HUES64 (cell line): ENCODE measurements around the gene ZNF121. TPM values are rescaled to one million over a fixed set of nuclear protein-coding genes. Genes with fewer than 3 reads are reported as not detected.

Source experiments
- H3K27ac ChIP-seq: 2 replicates; pipeline ENCODE4 v1.7.0; 2013; ENCODE audit warnings: low read depth, low read length, inconsistent platforms
- H3K27me3 ChIP-seq: 2 replicates; pipeline ENCODE4 v1.6.1; 2013; ENCODE audit warnings: mild to moderate bottlenecking, low read length; ENCODE audit not compliant: insufficient read depth
- H3K36me3 ChIP-seq: 2 replicates; pipeline ENCODE4 v1.6.1; 2013; ENCODE audit warnings: mild to moderate bottlenecking, low read length; ENCODE audit not compliant: insufficient read depth
- H3K4me1 ChIP-seq: 2 replicates; pipeline ENCODE4 v1.6.1; 2013; ENCODE audit warnings: mild to moderate bottlenecking, low read length, moderate library complexity; ENCODE audit not compliant: insufficient read depth
- H3K4me3 ChIP-seq: 2 replicates; pipeline ENCODE4 v1.5.1; 2013; ENCODE audit warnings: mild to moderate bottlenecking, low read length, moderate library complexity
- H3K9ac ChIP-seq: 2 replicates; pipeline ENCODE4 v1.6.1; 2013; ENCODE audit warnings: mild to moderate bottlenecking, low read depth, low read length
- H3K9me3 ChIP-seq: 2 replicates; pipeline ENCODE4 v1.6.1; 2013; ENCODE audit warnings: low read depth, low read length; ENCODE audit not compliant: insufficient read depth
- WGBS: fragments of 150-250, 120-280 bp; methylation state at CpG from one replicate; pipeline ENCODE4 v1.1.7; 2013; ENCODE audit warnings: missing lambda C conversion rate; 5-methylcytosine and 5-hydroxymethylcytosine counted together
- polyA plus RNA-seq, 2 experiments: library from polyadenylated mRNA; stranded (reverse); fragments of 50-300 nt; gene quantifications; one replicate each; pipeline ENCODE4 v1.2.3, GENCODE V29; 2013

The ZNF121 gene
- 47.9 TPM for polyA plus RNA-seq (2013, experiment 1 of 2)
- polyA plus RNA-seq (2013, experiment 2 of 2): 51.3 TPM

- Histone ChIP-seq H3K4me3 (peak within 1 kb of the TSS; percentile 99), H3K27ac (peak within 1 kb of the TSS; percentile 99), H3K9ac (peak within 1 kb of the TSS; percentile 99), H3K36me3 (peaks cover 33% of the 10 kb centered on the region), H3K4me1 (peaks cover 18% of the 10 kb centered on the region), H3K27me3 (no peaks in the 10 kb centered on the region), H3K9me3 (peaks cover 5% of the 10 kb centered on the region)
- under 1% methylated on average over 51 of the region's 51 CpGs for WGBS
These were observed at the start of gene ZNF121 for GRCh38 chr19:9584073-9584833. Gene ZNF121 (minus strand): TSS chr19:9584504. CDS start chr19:9568097, 16,407 bp downstream.

GRCh38 chr19:9627856-9628255 lies 43.6 kb upstream of the ZNF121 start:
- H3K9me3 ChIP-seq: no peaks in the 10 kb centered on the region
- no peaks in the 10 kb centered on the region for H3K27me3 ChIP-seq
- H3K27ac ChIP-seq: no peak overlapping the region
- H3K36me3 ChIP-seq: peaks cover 11% of the 10 kb centered on the region
- no peaks in the 10 kb centered on the region for H3K4me1 ChIP-seq
- 100% methylated on average over 2 of the region's 2 CpGs for WGBS
- H3K4me3 ChIP-seq: no peak overlapping the region
- no peak overlapping the region for H3K9ac ChIP-seq

DNA sequence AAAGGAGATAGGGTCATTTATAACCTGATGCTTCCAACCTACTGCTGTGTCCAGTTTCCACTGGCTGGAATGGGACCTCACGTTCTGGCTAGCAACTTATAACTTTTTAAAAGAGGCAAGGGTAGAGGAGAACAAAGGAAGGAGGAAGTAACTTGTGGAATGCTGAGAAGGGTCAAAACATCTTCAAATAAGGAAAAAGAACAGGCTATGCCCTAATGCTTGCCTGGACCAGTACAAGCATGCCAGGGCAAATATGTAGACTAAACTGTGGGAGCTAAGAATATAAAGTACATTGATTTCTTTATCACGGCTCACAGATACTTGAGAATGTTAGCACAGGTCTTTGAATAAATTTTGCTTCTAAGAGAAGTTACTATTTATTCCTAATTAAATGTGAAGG lies 38.2 kb upstream of the ZNF121 start:
- Histone ChIP-seq H3K27ac (no peak overlapping the region), H3K4me3 (no peak overlapping the region), H3K9ac (peak overlapping the region; percentile 53; the same call in 1 of the 2 replicates)

DNA sequence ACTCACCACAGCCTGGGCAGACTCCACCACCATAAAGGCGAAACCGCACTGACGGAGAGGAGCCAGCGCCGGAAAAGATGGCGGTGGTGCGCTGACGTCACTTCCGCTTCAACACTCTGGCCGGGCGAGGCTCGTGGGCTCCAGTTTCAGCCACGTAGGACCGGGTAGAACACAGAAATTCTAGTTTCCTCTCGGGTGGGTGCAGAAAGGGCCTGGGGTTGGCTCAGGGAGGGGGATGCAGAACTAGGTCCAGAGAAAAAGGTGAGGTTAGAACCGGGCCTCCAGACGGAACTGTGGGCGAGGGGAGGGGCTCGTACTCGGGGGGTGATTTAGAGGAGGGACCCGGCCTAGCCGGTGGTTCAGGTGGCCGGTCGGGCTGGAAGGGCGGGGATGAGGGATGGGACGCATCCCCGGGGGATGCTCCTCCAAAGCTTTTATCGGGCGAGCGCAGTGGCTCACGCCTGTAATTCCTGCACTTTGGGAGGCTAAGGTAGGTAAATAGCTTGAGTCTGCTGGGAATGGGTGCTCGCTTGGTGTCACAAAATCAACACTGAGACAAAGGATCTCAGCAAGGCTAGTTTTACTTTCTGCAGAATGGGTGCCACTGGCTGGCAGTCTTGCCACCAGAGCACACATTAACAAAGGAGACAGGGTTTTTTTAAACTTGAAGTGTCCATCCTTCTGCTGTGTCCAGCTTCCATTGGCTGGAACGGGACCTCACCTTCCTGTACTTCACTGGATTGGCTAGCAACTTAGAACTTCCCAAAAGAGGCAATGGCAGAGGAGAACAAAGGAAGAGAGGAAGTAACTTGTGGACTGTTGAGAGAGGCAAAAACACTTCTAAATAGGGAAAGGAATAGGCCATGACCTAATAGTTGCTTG lies 37.1 kb upstream of the ZNF121 start, which contains the start of gene ZNF561:
ZNF561 (minus strand) TSS at position 77 of the 882 bp plus-strand sequence. CDS start 1,776 bp downstream, outside the sequence.
- H3K4me1 ChIP-seq: peaks cover 9% of the 10 kb centered on the region; the same call in 1 of the 2 replicates
- 3% methylated on average over 33 of the region's 33 CpGs for WGBS
- H3K9ac ChIP-seq: peak within 1 kb of the TSS; percentile 99
- peaks cover 32% of the 10 kb centered on the region for H3K36me3 ChIP-seq
- peak within 1 kb of the TSS; percentile 98 for H3K27ac ChIP-seq
- peak within 1 kb of the TSS; percentile 78 for H3K4me3 ChIP-seq
- H3K9me3 ChIP-seq: no peaks in the 10 kb centered on the region
- no peaks in the 10 kb centered on the region for H3K27me3 ChIP-seq

More for the DNA sequence above, 38.2 kb upstream of the ZNF121 start:
- no peaks in the 10 kb centered on the region for H3K9me3 ChIP-seq
- H3K27me3 ChIP-seq: no peaks in the 10 kb centered on the region
- H3K4me1 ChIP-seq: peaks cover 9% of the 10 kb centered on the region; the same call in 1 of the 2 replicates
- peaks cover 21% of the 10 kb centered on the region for H3K36me3 ChIP-seq
- 92% methylated on average over 2 of the region's 2 CpGs for WGBS

- Histone ChIP-seq H3K4me3 (peak overlapping the region; percentile 78), H3K36me3 (peaks cover 38% of the 10 kb centered on the region), H3K9me3 (no peaks in the 10 kb centered on the region), H3K27me3 (no peaks in the 10 kb centered on the region), H3K9ac (peak overlapping the region; percentile 99), H3K4me1 (peaks cover 9% of the 10 kb centered on the region; the same call in 1 of the 2 replicates), H3K27ac (peak overlapping the region; percentile 98)
- WGBS: under 1% methylated on average over 16 of the region's 16 CpGs
These were observed 36.5 kb upstream of the ZNF121 start for GRCh38 chr19:9620842-9621155.

DNA sequence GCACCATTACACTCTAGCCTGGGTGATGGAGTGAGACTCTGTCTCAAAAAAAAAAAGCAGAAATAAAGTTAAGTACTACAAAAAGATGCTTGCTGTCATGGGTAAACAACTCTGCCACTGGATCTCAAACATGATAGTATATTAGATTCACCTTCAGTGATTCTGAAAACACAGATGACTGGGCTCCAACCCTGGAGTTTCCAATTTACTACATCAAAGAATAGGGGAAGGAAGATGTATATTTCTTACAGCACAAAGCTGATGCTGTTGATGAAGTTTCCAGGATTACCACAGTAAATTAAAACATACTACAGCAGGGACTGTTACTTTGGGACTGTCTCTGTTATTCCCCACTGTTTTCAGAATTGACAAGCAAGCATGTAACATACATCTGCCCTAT lies 31.5 kb upstream of the ZNF121 start:
- peaks cover 88% of the 10 kb centered on the region for H3K36me3 ChIP-seq
- H3K9ac ChIP-seq: no peak overlapping the region
- H3K4me1 ChIP-seq: 0 out of 2 replicates have a peak, but pooled peaks cover 4% of the 10 kb centered on the region
- H3K4me3 ChIP-seq: no peak overlapping the region
- H3K27ac ChIP-seq: no peak overlapping the region
- H3K9me3 ChIP-seq: peaks cover 33% of the 10 kb centered on the region
- H3K27me3 ChIP-seq: no peaks in the 10 kb centered on the region

- H3K9ac ChIP-seq: no peak overlapping the region
- no peak overlapping the region for H3K27ac ChIP-seq
- peaks cover 77% of the 10 kb centered on the region for H3K36me3 ChIP-seq
- H3K27me3 ChIP-seq: no peaks in the 10 kb centered on the region
- peaks cover 58% of the 10 kb centered on the region for H3K9me3 ChIP-seq
- no peaks in the 10 kb centered on the region for H3K4me1 ChIP-seq
- no peak overlapping the region for H3K4me3 ChIP-seq
- 86% methylated on average over 2 of the region's 2 CpGs for WGBS
These were observed 26.3 kb upstream of the ZNF121 start for GRCh38 chr19:9610484-9611113.

GRCh38 chr19:9608912-9609311 lies 24.6 kb upstream of the ZNF121 start:
- Histone ChIP-seq H3K9me3 (peaks cover 56% of the 10 kb centered on the region), H3K36me3 (peaks cover 61% of the 10 kb centered on the region), H3K4me3 (no peak overlapping the region), H3K27ac (no peak overlapping the region), H3K27me3 (no peaks in the 10 kb centered on the region), H3K9ac (no peak overlapping the region), H3K4me1 (no peaks in the 10 kb centered on the region)
- 93% methylated on average over 5 of the region's 5 CpGs for WGBS

DNA sequence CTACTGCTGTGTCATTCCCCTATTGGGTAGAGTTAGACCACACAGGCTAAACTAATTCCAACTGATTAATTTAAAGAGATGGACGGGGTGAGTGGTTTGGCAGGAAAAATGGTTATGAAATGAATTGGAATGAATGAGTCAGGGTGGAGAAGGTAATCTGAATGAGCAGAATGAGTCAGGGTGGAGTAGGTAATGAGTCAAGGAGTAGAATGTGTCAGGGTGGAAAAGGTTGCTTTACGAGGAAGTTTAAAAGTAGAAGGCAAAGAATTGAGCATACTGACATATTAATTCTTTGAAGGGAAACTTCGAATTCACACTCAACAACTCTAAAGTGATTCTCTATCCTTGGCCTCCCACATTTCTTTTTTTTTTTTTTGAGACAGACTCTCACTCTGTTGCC lies 12.7 kb upstream of the ZNF121 start:
- H3K36me3 ChIP-seq: no peaks in the 10 kb centered on the region
- no peak overlapping the region for H3K4me3 ChIP-seq
- 85% methylated on average over 3 of the region's 3 CpGs for WGBS
- H3K27ac ChIP-seq: no peak overlapping the region
- no peak overlapping the region for H3K9ac ChIP-seq
- H3K27me3 ChIP-seq: no peaks in the 10 kb centered on the region
- peaks cover 13% of the 10 kb centered on the region for H3K9me3 ChIP-seq
- no peaks in the 10 kb centered on the region for H3K4me1 ChIP-seq

DNA sequence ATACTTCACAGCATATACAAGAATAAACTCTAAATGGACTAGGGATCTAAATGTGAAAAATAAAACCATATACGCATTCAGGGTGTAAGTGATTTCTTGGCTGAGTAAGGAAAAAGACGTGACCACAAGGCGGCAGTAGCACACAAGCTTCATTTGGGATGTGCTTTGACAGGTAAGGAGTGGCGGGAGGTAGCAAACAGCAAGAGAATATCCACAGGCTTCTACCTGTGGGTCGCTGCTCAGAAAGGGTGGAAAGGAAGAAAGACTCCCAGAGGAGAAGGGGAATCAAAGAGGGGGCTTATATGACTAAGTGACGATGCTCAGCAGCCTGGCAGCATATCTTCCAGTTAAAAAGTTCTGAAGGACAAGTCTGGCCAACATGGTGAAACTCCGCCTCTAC lies 2.5 kb upstream of the ZNF121 start:
- Histone ChIP-seq H3K9ac (no peak overlapping the region), H3K36me3 (peaks cover 9% of the 10 kb centered on the region), H3K4me3 (no peak overlapping the region), H3K4me1 (peaks cover 18% of the 10 kb centered on the region), H3K9me3 (no peaks in the 10 kb centered on the region; the same call in 1 of the 2 replicates), H3K27me3 (no peaks in the 10 kb centered on the region), H3K27ac (no peak overlapping the region)
- WGBS: 31% methylated on average over 7 of the region's 7 CpGs
